SK-N-SH (cell line): ENCODE data around the gene AVPR2. TPM values are rescaled to one million over a fixed set of nuclear protein-coding genes. Genes with fewer than 3 reads are reported as not detected.

Experiments
- CTCF ChIA-PET: fragments of 300-600, 350-600 bp; formaldehyde crosslinking; extraction: SDS; loops from one replicate; lab custom pipeline; 2021; lab: Yijun Ruan, JAX
- POLR2A ChIA-PET: fragments of 350-600 bp; sonication (Branson Sonifier 250); formaldehyde crosslinking; extraction: SDS; loops from one replicate; lab custom pipeline; 2020; ENCODE audit warnings: antibody characterized with exemption, inconsistent platforms; lab: Yijun Ruan, JAX
- DNase-seq: peaks from one replicate; pipeline ENCODE4 v3.0.0; 2012
- H2AFZ ChIP-seq: fragments of 200-600 bp; sonication (generic); 2 replicates; pipeline ENCODE4 v1.8.1; 2016; ENCODE audit warnings: antibody characterized with exemption, mild to moderate bottlenecking, low read depth
- H3F3A ChIP-seq: fragments of 200-600 bp; sonication (generic); replicated peaks from 2 replicates; pipeline ENCODE3; 2016; ENCODE audit warnings: antibody characterized with exemption, mild to moderate bottlenecking; ENCODE audit not compliant: insufficient read depth
- H3K27ac ChIP-seq, 2 experiments: fragments of 200-500 bp in 1 of 2; fragments of 200-600 bp in 1 of 2; sonication (Bioruptor generic) in 1 of 2; sonication (generic), shearing (Covaris generic) in 1 of 2; 2 replicates each; pipeline versions ENCODE4 v1.5.1 to v1.6.1; 2014 to 2016; ENCODE audit warnings: low read depth in 2 of 2, inconsistent platforms in 1 of 2, low read length in 1 of 2, mild to moderate bottlenecking in 1 of 2, mixed read lengths in 1 of 2
- H3K27me3 ChIP-seq: fragments of 200-600 bp; sonication (generic), shearing (Covaris generic); 2 replicates; pipeline ENCODE4 v1.6.1; 2016; ENCODE audit warnings: mixed run types; ENCODE audit not compliant: insufficient read depth
- H3K36me3 ChIP-seq, 2 experiments: fragments of 200-500 bp in 1 of 2; fragments of 200-600 bp in 1 of 2; sonication (Bioruptor generic) in 1 of 2; sonication (generic) in 1 of 2; replicated peaks in 1 of 2; 2 replicates each; pipeline versions ENCODE3 to v1.5.1; 2014 to 2016; ENCODE audit warnings: low read length in 1 of 2, mild to moderate bottlenecking in 1 of 2; ENCODE audit not compliant: insufficient read depth in 2 of 2, control insufficient read depth in 1 of 2
- H3K4me1 ChIP-seq, 2 experiments: fragments of 200-500 bp in 1 of 2; fragments of 200-600 bp in 1 of 2; sonication (Bioruptor generic) in 1 of 2; sonication (generic), shearing (Covaris generic) in 1 of 2; 2 replicates each; pipeline versions ENCODE4 v1.5.1 to v1.6.1; 2014 to 2016; ENCODE audit warnings: low read depth in 1 of 2, low read length in 1 of 2, mixed run types in 1 of 2; ENCODE audit not compliant: insufficient read depth in 2 of 2, control insufficient read depth in 1 of 2
- H3K4me2 ChIP-seq: fragments of 200-600 bp; sonication (generic), shearing (Covaris generic); 2 replicates; pipeline ENCODE4 v1.6.1; 2017; ENCODE audit warnings: mixed run types
- H3K4me3 ChIP-seq, 2 experiments: fragments of 200-500 bp in 1 of 2; fragments of 200-600 bp in 1 of 2; sonication (Bioruptor generic) in 1 of 2; sonication (generic), shearing (Covaris generic) in 1 of 2; 2 replicates each; pipeline versions ENCODE4 v1.5.1 to v1.8.1; 2014 to 2016; ENCODE audit warnings: low read depth in 2 of 2, inconsistent platforms in 1 of 2, low read length in 1 of 2, mild to moderate bottlenecking in 1 of 2, mixed read lengths in 1 of 2, moderate library complexity in 1 of 2
- H3K79me2 ChIP-seq: fragments of 200-600 bp; sonication (generic); 2 replicates; pipeline ENCODE4 v1.8.1; 2017; ENCODE audit warnings: mild to moderate bottlenecking; ENCODE audit not compliant: insufficient read depth
- H3K9ac ChIP-seq: fragments of 200-600 bp; sonication (generic); 2 replicates; pipeline ENCODE4 v1.6.1; 2017; ENCODE audit warnings: mixed run types
- H3K9me2 ChIP-seq: fragments of 200-600 bp; sonication (generic); 2 replicates; pipeline ENCODE4 v1.6.1; 2017; ENCODE audit warnings: mixed run types
- H3K9me3 ChIP-seq: fragments of 200-600 bp; sonication (generic); 2 replicates; pipeline ENCODE4 v1.6.1; 2017; ENCODE audit warnings: mixed run types, mild to moderate bottlenecking, moderate library complexity
- H4K20me1 ChIP-seq: fragments of 200-600 bp; sonication (generic); 2 replicates; pipeline ENCODE4 v1.6.1; 2017; ENCODE audit warnings: mild to moderate bottlenecking, mixed run types; ENCODE audit not compliant: insufficient read depth
- FOXJ3 ChIP-seq: sonication (generic); formaldehyde crosslinking; IDR thresholded peaks from 2 replicates; pipeline ENCODE4 v1.5.1; 2020; ENCODE audit warnings: mild to moderate bottlenecking, missing genetic modification reagents
- GATA2 ChIP-seq: sonication (generic); formaldehyde crosslinking; IDR thresholded peaks from 2 replicates; pipeline ENCODE4 v1.5.0; 2020; ENCODE audit warnings: mild to moderate bottlenecking, missing genetic modification reagents
- JUND ChIP-seq: IDR thresholded peaks from 2 replicates; pipeline ENCODE4 v1.4.0; 2012
- MEF2A ChIP-seq: IDR thresholded peaks from 2 replicates; pipeline ENCODE4 v1.4.0; 2012; ENCODE audit warnings: low read depth, borderline replicate concordance
- MXI1 ChIP-seq: IDR thresholded peaks from 2 replicates; pipeline ENCODE4 v1.6.1; 2012; ENCODE audit warnings: mild to moderate bottlenecking, low read depth, low read length, improper control_type of control experiment
- NRF1 ChIP-seq: IDR thresholded peaks from 2 replicates; pipeline ENCODE4 v1.6.1; 2012; ENCODE audit warnings: low read depth, mild to moderate bottlenecking, low read length
- POLR2AphosphoS5 ChIP-seq: IDR thresholded peaks from 2 replicates; pipeline ENCODE4 v1.6.1; 2012; ENCODE audit warnings: low read depth, low read length
- RCOR1 ChIP-seq: fragments of 150-350 bp; IDR thresholded peaks from 2 replicates; pipeline ENCODE4 v1.6.1; 2017; ENCODE audit warnings: antibody characterized with exemption, low read length
- SIN3A ChIP-seq: IDR thresholded peaks from 2 replicates; pipeline ENCODE4 v1.6.1; 2012; ENCODE audit warnings: low read depth, mild to moderate bottlenecking, low read length, moderate library complexity, borderline replicate concordance
- SMC3 ChIP-seq: IDR thresholded peaks from 2 replicates; pipeline ENCODE4 v1.6.1; 2012; ENCODE audit warnings: low read depth, low read length, improper control_type of control experiment
- TCF12 ChIP-seq: IDR thresholded peaks from 2 replicates; pipeline ENCODE4 v1.4.0; 2012
- USF1 ChIP-seq: IDR thresholded peaks from 2 replicates; pipeline ENCODE4 v1.4.0; 2012; ENCODE audit warnings: low read depth, borderline replicate concordance
- WGBS: methylation state at CpG from one replicate; pipeline ENCODE4 v1.1.6; 2017; ENCODE audit warnings: low lambda C conversion rate; 5-methylcytosine and 5-hydroxymethylcytosine counted together
- polyA plus RNA-seq, 3 experiments: library from polyadenylated mRNA; depleted of rRNA; stranded (reverse); fragments of >200 nt; gene quantifications; 2 replicates each; pipeline ENCODE4 v1.2.3, GENCODE V29; 2012
- TF ChIP-seq, protein P1 (sequence below): fragments of 150-350 bp; IDR thresholded peaks from 2 replicates; pipeline ENCODE4 v1.6.1; 2016; ENCODE audit warnings: mild to moderate bottlenecking, low read depth, low read length

Gene AVPR2
- polyA plus RNA-seq, 1 of the 3 experiments (the other 2 are of a cell fraction) = not detected

DNA sequence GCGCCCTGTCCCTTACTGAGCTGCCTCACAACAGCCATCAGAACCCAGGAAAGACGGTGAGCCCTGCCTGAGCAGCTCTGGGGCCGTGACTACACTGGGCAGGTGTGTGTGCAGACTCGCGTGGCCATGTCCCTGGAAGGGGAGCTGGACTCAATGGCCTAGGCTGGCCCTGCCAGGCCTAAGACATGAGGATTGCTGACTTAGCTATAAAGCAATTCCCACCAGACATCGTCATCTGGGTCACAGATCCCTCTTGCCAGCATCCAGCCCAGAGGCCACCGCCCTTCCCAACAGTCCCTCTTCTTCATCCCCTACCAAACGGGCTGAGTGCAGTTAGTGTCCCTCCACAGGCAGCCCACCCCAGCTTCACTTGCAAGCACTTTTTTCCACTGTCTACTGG is 26.7 kb downstream of the AVPR2 start:
- CTCF ChIA-PET = interaction anchor here (0.7 to 16.7 kb wide), 4 partner anchors 8 to 391 kb away, joined by 3 to 271 read pairs (median 5); partner anchors contain the start of gene RENBP

DNA sequence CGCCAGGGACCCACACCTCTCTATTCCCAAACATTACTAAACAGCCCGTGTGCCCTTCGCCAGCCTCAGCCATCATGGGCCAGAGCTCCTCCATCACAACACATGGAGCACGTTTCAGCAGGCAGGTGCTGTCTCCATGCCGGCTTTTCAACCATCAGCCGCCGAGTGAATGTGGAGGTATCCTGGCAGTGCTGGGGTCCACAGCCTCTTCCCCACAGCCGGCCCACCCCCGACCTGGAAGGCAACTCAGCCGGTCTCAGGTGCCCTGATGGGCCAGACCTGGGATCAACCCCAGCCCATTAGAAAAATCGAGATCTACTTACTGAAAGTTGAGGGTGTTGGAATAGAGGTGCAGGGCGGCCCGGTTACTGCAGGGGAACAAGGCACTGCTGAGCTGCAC is 27.3 kb downstream of the AVPR2 start:
- H3K9me2 ChIP-seq = no peaks in the 10 kb centered on the region
- CTCF ChIA-PET = interaction anchor here (0.6 to 16.7 kb wide), 4 partner anchors 9 to 35 kb away, joined by 3 to 271 read pairs (median 5); partner anchors contain the start of gene RENBP
- no peak overlapping the region for H3K4me3 ChIP-seq
- DNase-seq = no peak
- H3K27ac ChIP-seq = no peak overlapping the region
- 95% methylated on average over 9 of the region's 13 CpGs for WGBS
- TF ChIP-seq POLR2AphosphoS5 (no peak), NRF1 (no peak), SMC3 (no peak), SIN3A (no peak), GATA2 (CRISPR knock-in tag) (no peak), MXI1 (no peak), FOXJ3 (CRISPR knock-in tag) (no peak), RCOR1 (no peak)
- TF ChIP-seq, protein P1, sequence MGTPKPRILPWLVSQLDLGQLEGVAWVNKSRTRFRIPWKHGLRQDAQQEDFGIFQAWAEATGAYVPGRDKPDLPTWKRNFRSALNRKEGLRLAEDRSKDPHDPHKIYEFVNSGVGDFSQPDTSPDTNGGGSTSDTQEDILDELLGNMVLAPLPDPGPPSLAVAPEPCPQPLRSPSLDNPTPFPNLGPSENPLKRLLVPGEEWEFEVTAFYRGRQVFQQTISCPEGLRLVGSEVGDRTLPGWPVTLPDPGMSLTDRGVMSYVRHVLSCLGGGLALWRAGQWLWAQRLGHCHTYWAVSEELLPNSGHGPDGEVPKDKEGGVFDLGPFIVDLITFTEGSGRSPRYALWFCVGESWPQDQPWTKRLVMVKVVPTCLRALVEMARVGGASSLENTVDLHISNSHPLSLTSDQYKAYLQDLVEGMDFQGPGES = no peak
- peaks cover 34% of the 10 kb centered on the region for H4K20me1 ChIP-seq
- H3K27me3 ChIP-seq = peaks cover 3% of the 10 kb centered on the region; the same call in 1 of the 2 replicates
- H3F3A ChIP-seq = peaks cover 11% of the 10 kb centered on the region
- H3K4me2 ChIP-seq = no peak overlapping the region
- H3K9me3 ChIP-seq = no peaks in the 10 kb centered on the region
- no peak overlapping the region for H2AFZ ChIP-seq
- peaks cover 10 to 37% of the 10 kb centered on the region in 2 experiments; a peak in 2 of 4 replicates for H3K4me1 ChIP-seq
- no peak overlapping the region for H3K9ac ChIP-seq
- POLR2A ChIA-PET = no interaction called here
- H3K79me2 ChIP-seq = peaks cover 35% of the 10 kb centered on the region
- H3K36me3 ChIP-seq = peaks cover 12 to 35% of the 10 kb centered on the region in 2 experiments

More for the DNA sequence above, 26.7 kb downstream of the AVPR2 start:
- peaks cover 34% of the 10 kb centered on the region for H4K20me1 ChIP-seq
- TF ChIP-seq TCF12 (no peak), USF1 (no peak), JUND (no peak), MEF2A (no peak)
- POLR2A ChIA-PET = no interaction called here
- no peak overlapping the region for H3K27ac ChIP-seq
- no peak overlapping the region for H3K4me3 ChIP-seq
- H3K4me1 ChIP-seq = peaks cover 10 to 43% of the 10 kb centered on the region in 2 experiments; a peak in 2 of 4 replicates
- peaks cover 11% of the 10 kb centered on the region for H3F3A ChIP-seq
- no peak overlapping the region for H2AFZ ChIP-seq
- H3K27me3 ChIP-seq = no peaks in the 10 kb centered on the region
- no peak overlapping the region for H3K4me2 ChIP-seq
- no peak for DNase-seq
- peaks cover 12 to 35% of the 10 kb centered on the region in 2 experiments for H3K36me3 ChIP-seq
- H3K9ac ChIP-seq = no peak overlapping the region
- 98% methylated on average over 5 of the region's 8 CpGs for WGBS
- H3K79me2 ChIP-seq = peaks cover 35% of the 10 kb centered on the region
- H3K9me2 ChIP-seq = no peaks in the 10 kb centered on the region
- no peaks in the 10 kb centered on the region for H3K9me3 ChIP-seq
